ENCODE measurements around the gene PKHD1.
A peak's percentile ranks its signal among the peaks of the same experiment; 100 is the strongest.

- TF ChIP-seq CTCF (conservative IDR thresholded peaks at IDR 0.05; ENCODE audit: low read depth, low read length) (peak; percentile 88), EZH2 (IDR thresholded peaks at IDR 0.05; ENCODE audit: borderline replicate concordance, low read depth, low read length, poor library complexity, severe bottlenecking) (no peak)
These were observed 23.6 kb downstream of the PKHD1 start for GRCh38 chr6:52063584-52064344.
